HG03432 (cell line): ENCODE results near the gene NUDT22.

Experiments used
- ATAC-seq: cut with Tn5 transposase; IDR thresholded peaks from one replicate; pipeline ENCODE4 v1.9.1; 2021; ENCODE audit warnings: mild to moderate bottlenecking, moderate library complexity; ENCODE audit not compliant: unreplicated experiment

NUDT22 gene

GRCh38 chr11:64241241-64241490 is 15.1 kb downstream of the NUDT22 start:
- peak; percentile 67 for ATAC-seq

GRCh38 chr11:64241491-64242374 is 15.7 kb downstream of the NUDT22 start:
- peak; percentile 11 for ATAC-seq

DNA sequence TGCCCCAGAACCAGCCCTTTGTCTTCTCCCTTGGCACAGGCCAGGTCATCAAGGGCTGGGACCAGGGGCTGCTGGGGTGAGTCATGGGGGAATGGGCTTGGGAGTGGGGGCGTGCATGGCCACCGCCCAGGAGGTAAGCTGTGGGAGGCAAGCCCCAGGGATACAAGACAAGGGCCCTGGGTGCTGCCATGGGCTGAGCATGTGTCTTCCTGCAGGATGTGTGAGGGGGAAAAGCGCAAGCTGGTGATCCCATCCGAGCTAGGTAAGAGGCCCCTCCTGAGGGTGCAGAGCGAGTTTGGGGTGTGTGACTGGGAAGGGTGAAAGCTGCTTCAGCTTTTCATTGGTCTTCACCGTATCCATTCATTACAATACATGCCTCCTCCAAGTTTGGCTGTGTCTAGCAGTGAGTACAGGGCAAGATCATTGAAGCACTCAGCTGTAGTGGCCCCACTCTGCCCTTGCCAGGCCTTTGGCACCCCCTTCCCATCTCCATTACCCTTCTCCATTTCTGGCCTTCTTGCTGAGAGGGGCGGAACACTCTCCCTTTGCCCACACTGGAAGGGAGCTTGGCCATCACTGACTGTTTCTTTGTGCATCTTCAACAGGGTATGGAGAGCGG is 17.3 kb downstream of the NUDT22 start:
- no peak for ATAC-seq

GRCh38 chr11:64244107-64244506 is 18.0 kb downstream of the NUDT22 start:
- no peak for ATAC-seq

DNA sequence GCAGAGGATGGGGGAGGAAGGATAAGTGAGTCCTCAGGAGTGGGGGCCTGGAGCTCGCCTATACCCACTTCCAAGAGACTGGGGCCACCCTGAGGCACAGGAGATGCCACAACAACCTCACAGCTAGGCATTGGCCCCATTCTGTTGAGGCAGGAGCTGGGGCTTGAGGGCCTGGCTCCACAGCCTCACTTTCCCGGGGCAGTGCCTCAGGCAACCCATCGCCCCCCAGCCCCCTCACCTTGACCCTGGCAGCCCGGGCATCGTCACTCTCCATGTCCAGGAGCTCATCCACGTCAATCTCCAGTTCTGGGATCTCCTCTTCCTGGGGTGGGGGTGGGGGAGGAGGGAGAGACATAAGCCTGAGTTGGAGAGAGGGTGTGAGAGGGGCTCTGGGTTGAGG is 18.9 kb downstream of the NUDT22 start:
- ATAC-seq = no peak

DNA sequence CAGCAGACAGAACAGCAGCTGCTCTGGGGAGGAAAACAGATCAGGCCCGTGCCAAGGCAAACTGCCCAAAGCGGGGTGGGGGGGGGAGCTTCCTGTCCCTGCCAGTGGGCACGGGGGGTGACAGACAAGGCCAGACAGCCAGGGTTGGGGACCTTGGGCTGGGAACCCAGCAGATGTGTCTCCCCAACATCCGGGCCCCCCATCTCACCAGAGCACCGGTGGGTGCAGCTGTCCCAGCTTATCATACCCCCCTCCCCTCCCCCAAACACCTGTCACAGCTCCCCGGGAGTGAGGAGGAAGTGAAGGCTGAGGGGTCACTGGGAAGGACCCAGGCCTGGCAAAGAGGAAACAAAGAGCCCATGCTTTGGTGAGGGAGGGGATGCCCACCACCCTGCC is 19.3 kb downstream of the NUDT22 start:
- no peak for ATAC-seq

DNA sequence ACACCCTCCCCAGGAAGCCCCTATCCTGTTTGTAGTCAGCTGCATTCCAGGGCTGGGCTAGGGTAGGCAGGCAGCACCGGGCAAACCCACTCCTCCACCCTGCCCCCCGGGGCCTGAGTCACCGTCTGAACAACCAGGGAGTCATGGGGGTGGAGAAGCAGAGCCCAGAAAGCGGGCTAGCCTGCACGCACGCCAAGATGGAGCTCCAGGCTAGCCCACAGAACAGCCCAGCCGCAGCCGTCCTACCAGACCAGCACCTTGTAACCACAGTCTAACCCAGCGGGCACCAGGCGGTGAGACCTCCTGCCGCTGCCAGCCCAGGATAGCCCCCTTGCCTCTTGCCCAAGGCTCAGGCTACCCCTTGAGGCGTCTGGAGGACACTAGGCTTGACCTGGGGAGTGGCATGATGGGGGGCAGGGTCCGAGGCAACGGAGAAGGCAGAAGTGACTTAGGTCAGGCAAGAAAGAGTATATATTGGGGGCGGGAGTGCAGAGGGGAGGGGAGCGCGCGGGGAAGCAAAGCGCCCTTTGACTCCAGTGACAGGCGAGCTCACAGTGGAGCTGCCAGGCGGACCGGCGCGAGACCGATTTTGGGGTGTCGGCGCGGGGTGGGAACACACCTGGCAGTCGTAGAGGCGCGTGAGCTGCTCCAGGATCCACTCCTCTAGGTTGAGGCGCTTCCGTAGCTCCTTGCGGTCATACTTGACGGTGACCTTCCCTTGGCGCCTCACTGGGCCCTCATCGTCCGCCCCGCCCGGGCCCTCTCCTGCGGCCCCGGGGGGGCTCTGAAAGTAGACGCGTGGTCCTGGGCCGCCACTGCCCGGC is 19.9 kb downstream of the NUDT22 start:
- ATAC-seq = no peak

GRCh38 chr11:64246621-64246870 is 20.5 kb downstream of the NUDT22 start:
- ATAC-seq = peak; percentile 9

DNA sequence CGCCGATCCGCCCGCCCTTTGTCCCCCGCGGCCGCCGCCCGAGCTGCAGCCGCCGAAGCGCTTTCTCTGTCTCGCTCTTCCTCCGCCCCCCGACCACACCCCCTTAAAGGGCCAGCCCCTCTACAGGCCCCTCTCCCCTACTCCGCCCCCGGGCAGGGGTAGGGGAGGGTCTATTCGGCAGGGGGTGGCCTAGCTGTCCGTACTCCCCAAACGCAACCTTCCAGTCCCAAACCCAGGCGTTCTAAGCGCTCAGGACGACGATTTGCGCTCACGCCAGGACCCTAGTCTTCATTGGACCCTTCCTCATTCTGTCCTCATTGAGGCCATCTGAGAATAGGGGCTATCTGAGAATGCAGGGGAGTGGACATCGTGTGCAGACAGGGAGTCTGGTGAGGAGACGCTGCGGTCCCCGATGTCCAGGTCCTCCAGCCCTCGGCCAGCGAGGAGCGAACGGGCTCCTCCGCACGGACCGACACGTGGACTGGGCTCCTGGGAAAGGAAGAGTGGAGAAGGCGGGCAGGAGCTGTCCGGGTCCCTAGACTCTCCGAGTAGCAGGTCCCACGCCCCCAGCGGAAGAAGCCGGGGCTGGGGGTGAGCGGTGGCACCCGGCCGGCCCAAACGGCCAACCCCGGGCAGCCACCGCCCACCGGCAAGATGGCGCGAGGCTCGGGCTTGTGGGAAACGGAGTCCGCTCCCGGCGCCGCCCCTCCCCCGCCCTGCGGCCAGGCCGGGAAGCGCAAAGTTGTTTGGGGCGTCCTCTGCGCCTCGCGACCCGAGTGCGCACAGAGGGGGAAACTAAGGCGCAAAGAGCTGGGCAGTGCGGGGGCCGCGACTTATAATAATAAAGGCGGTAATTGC is 21.0 kb downstream of the NUDT22 start, which contains the start of gene PPP1R14B:
PPP1R14B (minus strand) TSS at position 73 of the 858 bp plus-strand sequence. CDS start 270 bp downstream, outside the sequence.
- peak; percentile 43 for ATAC-seq

- ATAC-seq = no peak
Observed at GRCh38 chr11:64247729-64248531, 21.9 kb downstream of the NUDT22 start.

- no peak for ATAC-seq
Observed at GRCh38 chr11:64248578-64248977, 22.5 kb downstream of the NUDT22 start.

DNA sequence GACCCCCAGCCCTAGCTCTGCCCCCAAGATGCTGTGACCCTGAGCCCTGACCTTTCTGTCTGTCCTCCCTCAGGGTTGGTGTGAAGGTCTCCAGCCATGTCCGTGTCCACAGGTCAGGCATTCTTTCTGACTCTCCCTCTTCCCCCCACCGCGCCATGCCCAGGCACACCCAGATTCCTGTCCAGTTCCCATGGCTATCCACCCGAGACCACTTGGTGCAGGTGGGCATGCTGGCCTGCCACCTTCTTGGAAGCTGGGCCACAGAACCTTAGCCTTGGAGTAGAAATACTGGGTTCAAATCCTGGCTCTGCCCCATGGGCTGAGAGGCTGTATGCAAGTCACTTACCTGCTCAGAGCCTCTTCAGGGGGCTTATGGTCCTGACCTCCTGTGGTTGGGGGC is 23.0 kb downstream of the NUDT22 start:
- ATAC-seq = no peak

GRCh38 chr11:64249563-64250414 is 23.7 kb downstream of the NUDT22 start:
- no peak for ATAC-seq

- ATAC-seq = no peak
Observed at GRCh38 chr11:64250415-64251015, 24.4 kb downstream of the NUDT22 start.

DNA sequence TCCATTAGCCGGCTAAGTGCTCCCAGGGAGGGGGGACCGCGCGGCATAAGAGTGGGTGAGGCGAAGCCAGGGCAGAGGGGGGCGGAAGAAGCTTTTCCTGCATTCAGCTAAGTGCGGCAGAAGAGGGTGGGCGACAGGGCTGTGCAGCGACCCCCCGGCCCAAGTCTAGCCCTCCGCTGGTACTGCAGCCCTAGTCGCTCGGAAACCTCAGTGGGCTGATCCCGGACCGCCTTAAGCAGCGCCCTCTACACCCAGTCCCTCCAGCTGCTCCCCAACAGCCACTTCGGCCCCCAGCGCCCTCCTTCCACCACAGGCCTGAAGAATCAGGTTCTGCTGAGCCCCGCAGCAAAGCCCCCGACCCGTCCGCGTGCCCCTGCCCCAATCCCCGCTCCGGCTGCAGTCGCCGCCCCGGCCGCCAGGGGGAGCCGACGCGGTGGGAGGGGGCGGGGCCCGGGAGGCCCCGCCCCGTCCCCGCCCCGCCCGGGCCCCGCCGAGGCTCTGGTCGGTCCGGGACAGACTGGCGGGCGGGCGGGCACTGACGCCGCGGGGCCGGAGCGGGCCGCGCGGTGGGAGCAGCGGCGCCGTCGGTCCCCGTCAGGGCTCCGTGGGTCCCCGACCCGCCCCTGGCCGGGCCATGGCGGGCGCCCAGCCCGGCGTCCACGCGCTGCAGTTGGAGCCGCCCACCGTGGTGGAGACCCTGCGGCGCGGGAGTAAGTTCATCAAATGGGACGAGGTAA is 25.1 kb downstream of the NUDT22 start, which contains the start of gene PLCB3:
PLCB3 (plus strand) TSS at position 515 of the 737 bp plus-strand sequence; CDS start at position 635, 120 bp downstream.
- peak; percentile 51 for ATAC-seq

DNA sequence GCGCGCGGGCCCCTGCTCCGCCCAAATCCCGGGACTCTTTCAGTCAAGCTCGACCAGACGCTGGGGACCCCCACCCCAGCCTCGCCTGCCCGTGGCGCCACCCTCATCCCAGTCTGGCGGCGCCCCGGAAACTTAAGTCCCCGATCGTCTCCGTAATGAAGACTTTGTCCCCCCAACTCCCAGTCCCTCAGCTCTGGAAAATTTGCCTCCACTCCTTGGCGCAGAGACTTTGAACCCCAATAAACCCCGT is 25.6 kb downstream of the NUDT22 start:
- no peak for ATAC-seq

GRCh38 chr11:64252003-64252872 is 26.2 kb downstream of the NUDT22 start:
- ATAC-seq = no peak
